Measurements from ENCODE around the gene ASCL2. TPM values are rescaled to one million over a fixed set of nuclear protein-coding genes. Genes with fewer than 3 reads are reported as not detected.

Gene ASCL2
- total RNA-seq, 1 experiment from 2014 or later, result not detected

DNA sequence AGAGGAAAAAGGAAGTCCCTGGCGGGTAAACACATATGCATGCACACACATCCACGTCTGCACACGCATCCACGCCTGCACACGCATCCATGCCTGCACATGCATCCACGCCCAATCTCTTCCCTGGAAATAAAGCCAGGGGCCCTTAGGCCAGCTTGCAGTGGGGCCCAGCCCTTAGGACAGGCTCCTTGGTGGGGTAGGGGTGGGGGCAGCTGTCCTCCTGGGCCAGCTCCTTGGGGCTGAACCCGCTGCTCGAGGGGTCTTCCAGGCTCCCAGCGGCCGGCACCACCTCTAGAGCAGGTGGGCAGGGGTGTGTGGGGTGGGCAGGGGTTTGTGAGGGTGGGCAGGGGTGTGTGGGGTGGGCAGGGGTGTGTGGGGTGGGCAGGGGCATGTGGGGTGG, 29.4 kb upstream of the ASCL2 start:
- H3K4me1 Mint-ChIP-seq (ENCODE audit: insufficient read depth, unreplicated experiment), result no peaks in the 10 kb centered on the region
- ChIA-PET CTCF (interaction anchor here (0.6 to 10.6 kb wide), 13 partner anchors 12 to 121 kb away, joined by 3 to 240 read pairs (median 4); no protein-coding TSS in a partner anchor), POLR2A (no interaction called here)
- intact Hi-C loops (cut with micrococcal nuclease), result loop anchor here (1.0 kb wide), 2 partner anchors 102 to 133 kb away; no protein-coding TSS in a partner anchor
- no peaks in the 10 kb centered on the region for H3K36me3 Mint-ChIP-seq (ENCODE audit: insufficient read depth, unreplicated experiment)
- no peaks in the 10 kb centered on the region for H3K9me3 Mint-ChIP-seq (ENCODE audit: unreplicated experiment)
- H3K4me3 Mint-ChIP-seq (ENCODE audit: unreplicated experiment), result no peak overlapping the region
- TF ChIP-seq, protein P1, sequence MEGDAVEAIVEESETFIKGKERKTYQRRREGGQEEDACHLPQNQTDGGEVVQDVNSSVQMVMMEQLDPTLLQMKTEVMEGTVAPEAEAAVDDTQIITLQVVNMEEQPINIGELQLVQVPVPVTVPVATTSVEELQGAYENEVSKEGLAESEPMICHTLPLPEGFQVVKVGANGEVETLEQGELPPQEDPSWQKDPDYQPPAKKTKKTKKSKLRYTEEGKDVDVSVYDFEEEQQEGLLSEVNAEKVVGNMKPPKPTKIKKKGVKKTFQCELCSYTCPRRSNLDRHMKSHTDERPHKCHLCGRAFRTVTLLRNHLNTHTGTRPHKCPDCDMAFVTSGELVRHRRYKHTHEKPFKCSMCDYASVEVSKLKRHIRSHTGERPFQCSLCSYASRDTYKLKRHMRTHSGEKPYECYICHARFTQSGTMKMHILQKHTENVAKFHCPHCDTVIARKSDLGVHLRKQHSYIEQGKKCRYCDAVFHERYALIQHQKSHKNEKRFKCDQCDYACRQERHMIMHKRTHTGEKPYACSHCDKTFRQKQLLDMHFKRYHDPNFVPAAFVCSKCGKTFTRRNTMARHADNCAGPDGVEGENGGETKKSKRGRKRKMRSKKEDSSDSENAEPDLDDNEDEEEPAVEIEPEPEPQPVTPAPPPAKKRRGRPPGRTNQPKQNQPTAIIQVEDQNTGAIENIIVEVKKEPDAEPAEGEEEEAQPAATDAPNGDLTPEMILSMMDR (IDR thresholded peaks at IDR 0.05; ENCODE audit: unreplicated experiment), result no peak
- H3K27me3 Mint-ChIP-seq (ENCODE audit: insufficient read depth, unreplicated experiment), result no peaks in the 10 kb centered on the region
- H3K27ac Mint-ChIP-seq (ENCODE audit: low read depth, unreplicated experiment), result no peak overlapping the region
- no TSS peak for BruUV-seq (replicated peaks)
- DNase-seq (ENCODE audit: unreplicated experiment), result no peak

DNA sequence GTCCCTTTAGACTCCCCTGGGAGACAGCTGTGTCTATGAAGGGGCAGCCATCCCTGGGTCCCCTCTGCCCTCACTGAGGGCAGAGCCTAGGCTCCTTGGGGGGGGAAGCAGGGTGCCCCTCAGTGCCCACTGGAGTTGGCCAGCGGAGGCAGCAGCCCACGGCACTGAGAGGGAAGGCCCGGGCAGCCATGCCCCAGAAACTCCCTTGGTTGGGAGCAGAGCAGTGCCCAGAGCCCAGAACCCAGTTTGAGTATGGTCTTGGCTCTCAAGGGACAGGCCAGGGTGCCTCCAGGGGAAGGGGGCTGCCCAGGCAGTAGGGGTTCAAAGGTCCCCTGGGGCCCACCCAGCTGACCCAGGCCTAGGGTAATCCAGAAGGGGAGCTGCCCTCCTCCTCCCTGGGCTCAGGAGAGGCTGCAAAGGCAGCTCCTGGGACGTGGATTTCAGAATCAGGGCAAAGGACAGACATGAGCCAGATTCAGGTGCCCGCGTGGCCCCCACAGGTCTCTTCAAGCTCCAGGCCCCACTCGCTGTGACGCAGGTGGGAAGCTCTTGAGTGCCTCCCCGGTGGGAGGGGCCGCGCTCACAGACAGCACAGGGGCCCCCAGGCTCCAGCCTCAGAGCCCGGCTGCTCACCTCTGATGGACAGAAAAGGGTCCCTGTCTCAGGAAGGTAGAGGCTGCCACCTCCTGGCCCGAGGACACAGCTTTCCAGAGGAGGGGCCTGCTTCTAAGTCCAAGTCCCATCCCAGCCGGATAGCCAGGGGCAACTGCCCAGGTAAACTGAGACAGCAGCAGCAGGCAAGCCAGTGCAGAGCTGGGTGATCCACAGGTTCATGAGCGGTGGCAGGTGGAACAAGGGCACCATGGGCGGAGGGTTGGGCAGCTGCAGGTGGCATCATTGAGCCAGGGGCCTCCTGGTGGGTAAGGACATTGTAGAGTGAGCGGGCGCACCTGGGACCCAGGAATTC, 28.7 kb upstream of the ASCL2 start:
- Mint-ChIP-seq H3K4me3 (ENCODE audit: unreplicated experiment) (no peak overlapping the region), H3K27me3 (ENCODE audit: insufficient read depth, unreplicated experiment) (no peaks in the 10 kb centered on the region), H3K9me3 (ENCODE audit: unreplicated experiment) (no peaks in the 10 kb centered on the region), H3K27ac (ENCODE audit: low read depth, unreplicated experiment) (no peak overlapping the region), H3K36me3 (ENCODE audit: insufficient read depth, unreplicated experiment) (no peaks in the 10 kb centered on the region), H3K4me1 (ENCODE audit: insufficient read depth, unreplicated experiment) (no peaks in the 10 kb centered on the region)
- intact Hi-C loops (cut with micrococcal nuclease), result loop anchor here (1.0 kb wide), 2 partner anchors 102 to 133 kb away; no protein-coding TSS in a partner anchor
- peak; percentile 43 for DNase-seq (ENCODE audit: unreplicated experiment)
- BruUV-seq (replicated peaks), result no TSS peak
- TF ChIP-seq, protein P1 (IDR thresholded peaks at IDR 0.05; ENCODE audit: unreplicated experiment), result peak; percentile 38
- ChIA-PET POLR2A (no interaction called here), CTCF (interaction anchor here (0.5 to 10.6 kb wide), 19 partner anchors 11 to 1318 kb away, joined by 3 to 240 read pairs (median 4); no protein-coding TSS in a partner anchor)

DNA sequence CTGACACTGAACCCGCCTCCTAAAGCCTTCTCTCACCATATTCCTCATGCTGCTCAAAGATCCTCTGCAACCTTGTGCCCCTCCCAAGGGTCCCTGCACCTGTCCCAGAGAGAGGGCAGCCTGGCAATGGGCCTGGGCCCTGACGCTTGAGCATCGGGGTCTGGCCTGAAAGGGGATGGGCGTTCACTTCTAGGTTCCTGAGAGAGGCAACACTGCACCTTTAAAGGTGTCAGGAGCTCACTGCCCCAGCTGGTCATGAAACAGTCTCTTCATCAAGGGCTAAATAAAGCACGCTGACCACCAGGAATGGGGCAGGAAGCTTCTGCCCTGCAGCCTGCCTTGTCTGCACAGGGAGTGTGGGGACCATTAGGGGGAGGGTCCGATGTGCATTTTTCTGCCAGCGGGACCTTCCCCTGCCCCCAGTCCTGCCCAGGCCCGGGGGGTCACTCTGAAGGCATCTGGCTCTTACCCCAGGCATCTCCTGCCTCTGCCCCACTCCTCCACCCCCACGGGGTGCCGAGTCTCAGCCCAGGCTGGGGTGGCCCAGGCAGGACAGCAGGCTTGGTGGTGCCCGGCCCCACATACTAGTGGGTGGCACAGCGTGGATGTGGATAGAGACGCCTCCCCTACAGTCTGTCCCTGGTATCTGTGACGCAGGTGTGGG, 27.9 kb upstream of the ASCL2 start:
- BruUV-seq (replicated peaks), result no TSS peak
- POLR2A ChIA-PET, result no interaction called here
- no peak overlapping the region for H3K4me3 Mint-ChIP-seq (ENCODE audit: unreplicated experiment)
- no peaks in the 10 kb centered on the region for H3K4me1 Mint-ChIP-seq (ENCODE audit: insufficient read depth, unreplicated experiment)
- no peaks in the 10 kb centered on the region for H3K9me3 Mint-ChIP-seq (ENCODE audit: unreplicated experiment)
- H3K27ac Mint-ChIP-seq (ENCODE audit: low read depth, unreplicated experiment), result no peak overlapping the region
- CTCF ChIA-PET, result interaction anchor here (0.7 to 10.6 kb wide), 10 partner anchors 24 to 1319 kb away, joined by 3 to 240 read pairs (median 7); no protein-coding TSS in a partner anchor
- no peaks in the 10 kb centered on the region for H3K36me3 Mint-ChIP-seq (ENCODE audit: insufficient read depth, unreplicated experiment)
- no peaks in the 10 kb centered on the region for H3K27me3 Mint-ChIP-seq (ENCODE audit: insufficient read depth, unreplicated experiment)
- DNase-seq (ENCODE audit: unreplicated experiment), result no peak
- intact Hi-C loops (cut with micrococcal nuclease), result no loop called here
- TF ChIP-seq, protein P1 (IDR thresholded peaks at IDR 0.05; ENCODE audit: unreplicated experiment), result no peak

DNA sequence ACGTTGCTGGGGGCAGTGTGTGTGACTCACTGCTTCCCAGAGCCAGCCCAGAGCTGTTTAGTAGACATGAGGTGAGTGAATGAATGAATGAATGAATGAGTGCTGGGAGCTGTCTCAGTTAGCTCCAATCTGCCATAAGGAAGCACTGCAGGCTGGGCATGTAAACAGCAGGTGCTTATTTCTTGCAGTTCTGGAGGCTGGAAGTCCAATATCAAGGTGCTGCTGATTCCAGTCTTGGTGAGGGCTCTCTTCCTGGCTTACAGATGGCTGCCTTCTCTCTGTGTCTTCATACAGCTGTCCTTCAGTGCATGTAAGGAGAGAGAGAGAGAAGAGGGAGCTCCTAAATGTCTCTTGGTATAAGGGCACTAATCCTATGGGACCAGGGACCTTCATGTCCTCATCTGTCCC, 27.2 kb upstream of the ASCL2 start:
- BruUV-seq (replicated peaks), result no TSS peak
- no peaks in the 10 kb centered on the region for H3K27me3 Mint-ChIP-seq (ENCODE audit: insufficient read depth, unreplicated experiment)
- ChIA-PET POLR2A (no interaction called here), CTCF (interaction anchor here (0.9 to 10.6 kb wide), 6 partner anchors 99 to 589 kb away, joined by 3 to 240 read pairs (median 7); no protein-coding TSS in a partner anchor)
- H3K36me3 Mint-ChIP-seq (ENCODE audit: insufficient read depth, unreplicated experiment), result no peaks in the 10 kb centered on the region
- H3K27ac Mint-ChIP-seq (ENCODE audit: low read depth, unreplicated experiment), result no peak overlapping the region
- TF ChIP-seq, protein P1 (IDR thresholded peaks at IDR 0.05; ENCODE audit: unreplicated experiment), result no peak
- no peak overlapping the region for H3K4me3 Mint-ChIP-seq (ENCODE audit: unreplicated experiment)
- no peak for DNase-seq (ENCODE audit: unreplicated experiment)
- no peaks in the 10 kb centered on the region for H3K4me1 Mint-ChIP-seq (ENCODE audit: insufficient read depth, unreplicated experiment)
- intact Hi-C loops (cut with micrococcal nuclease), result no loop called here
- H3K9me3 Mint-ChIP-seq (ENCODE audit: unreplicated experiment), result no peaks in the 10 kb centered on the region

All from MCF 10A (cell line).